K562 (cell line): ENCODE results near the gene TRUB2. TPM values are rescaled to one million over a fixed set of nuclear protein-coding genes. Genes with fewer than 3 reads are reported as not detected.

Experiments
- CHD1 ChIP-seq: fragments of 200-600 bp; sonication (generic); IDR thresholded peaks from one replicate; pipeline ENCODE4 v1.6.1; 2012; ENCODE audit warnings: mild to moderate bottlenecking, moderate library complexity, low read length, inconsistent platforms
- CHD2 ChIP-seq: IDR thresholded peaks from 2 replicates; pipeline ENCODE4 v1.6.1; 2011; ENCODE audit warnings: low read depth, low read length
- CHD4 ChIP-seq: fragments of 200-600 bp; sonication (generic); IDR thresholded peaks from 3 replicates; pipeline ENCODE4 v1.6.1; 2012; ENCODE audit warnings: low read depth, mild to moderate bottlenecking, mixed read lengths, low read length, inconsistent platforms; ENCODE audit not compliant: insufficient read depth, insufficient replicate concordance, poor library complexity, severe bottlenecking
- JUN ChIP-seq, 2 experiments: sonication (generic) in 1 of 2; formaldehyde crosslinking in 1 of 2; IDR thresholded peaks; 2 replicates each; pipeline versions ENCODE4 v1.6.1 to v1.8.0; 2012 to 2022; ENCODE audit warnings: borderline replicate concordance in 2 of 2, mild to moderate bottlenecking in 2 of 2, improper control_type of control experiment in 1 of 2, low read depth in 1 of 2, low read length in 1 of 2, missing genetic modification reagents in 1 of 2
- KLF13 ChIP-seq: fragments of 450-650 bp; IDR thresholded peaks from 2 replicates; pipeline ENCODE4 v1.6.1; 2016; ENCODE audit warnings: missing genetic modification characterization, low read depth, mild to moderate bottlenecking, missing compliant biosample characterization, moderate library complexity, borderline replicate concordance
- PRPF4 ChIP-seq: fragments of 200-400 bp; formaldehyde crosslinking; IDR thresholded peaks from one replicate; pipeline ENCODE4 v1.6.1; 2017; ENCODE audit warnings: low read length, low read depth, mild to moderate bottlenecking; ENCODE audit not compliant: insufficient read depth, poor library complexity, severe bottlenecking
- RCOR1 ChIP-seq, 2 experiments: IDR thresholded peaks; 2 replicates each; pipeline ENCODE4 v1.6.1; 2012; ENCODE audit warnings: low read depth in 2 of 2, low read length in 2 of 2, borderline replicate concordance in 1 of 2, improper control_type of control experiment in 1 of 2
- SAP30 ChIP-seq: fragments of 200-600 bp; sonication (generic); IDR thresholded peaks from 2 replicates; pipeline ENCODE4 v1.6.1; 2012; ENCODE audit warnings: borderline replicate concordance, low read depth, mild to moderate bottlenecking, moderate library complexity, low read length, control low read depth, inconsistent platforms; ENCODE audit not compliant: insufficient read depth, poor library complexity, severe bottlenecking
- SRSF7 ChIP-seq: fragments of 200-400 bp; formaldehyde crosslinking; optimal IDR thresholded peaks from 2 replicates; pipeline ENCODE3; 2017; ENCODE audit warnings: mild to moderate bottlenecking, low read depth, low read length
- U2AF2 ChIP-seq: fragments of 200-400 bp; formaldehyde crosslinking; optimal IDR thresholded peaks from 2 replicates; pipeline ENCODE3; 2017; ENCODE audit warnings: low read depth, mild to moderate bottlenecking, low read length
- ZBTB8A ChIP-seq: fragments of 450-650 bp; IDR thresholded peaks from 2 replicates; pipeline ENCODE4 v1.6.1; 2018; ENCODE audit warnings: mild to moderate bottlenecking, moderate library complexity; ENCODE audit not compliant: partially characterized antibody
- ZNF830 ChIP-seq: fragments of 250-450 bp; sonication (Bioruptor Pico); IDR thresholded peaks from 2 replicates; pipeline ENCODE4 v1.5.0; 2021; ENCODE audit warnings: mild to moderate bottlenecking
- ZSCAN32 ChIP-seq: fragments of 450-650 bp; formaldehyde crosslinking; IDR thresholded peaks from 2 replicates; pipeline ENCODE4 v1.4.0; 2020; ENCODE audit warnings: mild to moderate bottlenecking, moderate library complexity
- polyA plus RNA-seq, 8 experiments: library from polyadenylated mRNA; depleted of rRNA in 4 of 8; stranded (reverse) in 5 of 8; unstranded in 3 of 8; fragments of >200 nt; fragmentation: Nextera tagmentation in 2 of 8; fragmentation: Illumina TruSeq in 1 of 8; extraction: Ambion mirVana in 2 of 8; extraction: Trizol in 1 of 8; gene quantifications; 2 replicates each; pipeline versions ENCODE4 v1.2.1 to v1.2.3, GENCODE V29; 2011 to 2014; ENCODE audit warnings: inconsistent platforms in 1 of 8, missing spikeins in 1 of 8
- total RNA-seq, 7 experiments: library from RNA; depleted of rRNA in 6 of 7; stranded (reverse); fragments of >200 nt in 6 of 7; fragmentation: Illumina TruSeq in 2 of 7; extraction: Trizol in 2 of 7; gene quantifications; 2 replicates each; pipeline versions ENCODE4 v1.2.1 to v1.2.3, GENCODE V29; 2011 to 2021; ENCODE audit warnings: low replicate concordance in 1 of 7
- TF ChIP-seq, protein P1 (sequence below), 2 experiments: fragments of 450-650 bp; IDR thresholded peaks; 2 replicates each; pipeline ENCODE4 v1.6.1; 2016
- TF ChIP-seq, protein P2 (sequence below): fragments of 250-450 bp; sonication (Bioruptor Pico); IDR thresholded peaks from 2 replicates; pipeline ENCODE4 v1.5.0; 2021; ENCODE audit warnings: mild to moderate bottlenecking, borderline replicate concordance
- TF ChIP-seq, protein P3 (sequence below): sonication (generic); formaldehyde crosslinking; IDR thresholded peaks from 2 replicates; pipeline ENCODE4 v1.8.1; 2023; ENCODE audit warnings: missing genetic modification reagents, mild to moderate bottlenecking, borderline replicate concordance

TRUB2 gene
- total and polyA plus RNA-seq, 9 of the 15 experiments (the other 6 are each of a cell fraction or from before 2014, with no cell fraction given): 9.3 to 110 (median 63.0) TPM

- TF ChIP-seq CHD4: peak; percentile 79
- peak; percentile 7 for TF ChIP-seq PRPF4
- 0 out of 2 replicates have a peak, but pooled peaks have one; percentile 69 for TF ChIP-seq ZNF830 (CRISPR knock-in tag)
- TF ChIP-seq, protein P1, sequence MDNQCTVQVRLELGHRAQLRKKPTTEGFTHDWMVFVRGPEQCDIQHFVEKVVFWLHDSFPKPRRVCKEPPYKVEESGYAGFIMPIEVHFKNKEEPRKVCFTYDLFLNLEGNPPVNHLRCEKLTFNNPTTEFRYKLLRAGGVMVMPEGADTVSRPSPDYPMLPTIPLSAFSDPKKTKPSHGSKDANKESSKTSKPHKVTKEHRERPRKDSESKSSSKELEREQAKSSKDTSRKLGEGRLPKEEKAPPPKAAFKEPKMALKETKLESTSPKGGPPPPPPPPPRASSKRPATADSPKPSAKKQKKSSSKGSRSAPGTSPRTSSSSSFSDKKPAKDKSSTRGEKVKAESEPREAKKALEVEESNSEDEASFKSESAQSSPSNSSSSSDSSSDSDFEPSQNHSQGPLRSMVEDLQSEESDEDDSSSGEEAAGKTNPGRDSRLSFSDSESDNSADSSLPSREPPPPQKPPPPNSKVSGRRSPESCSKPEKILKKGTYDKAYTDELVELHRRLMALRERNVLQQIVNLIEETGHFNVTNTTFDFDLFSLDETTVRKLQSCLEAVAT (IDR thresholded peaks at IDR 0.05): no peak
- 0 out of 2 replicates have a peak, but pooled peaks have one; percentile 9 for TF ChIP-seq CHD2
- TF ChIP-seq KLF13 (tag): 0 out of 2 replicates have a peak, but pooled peaks have one; percentile 30
- TF ChIP-seq SRSF7: no peak
- TF ChIP-seq ZSCAN32 (CRISPR knock-in tag): no peak
- TF ChIP-seq, protein P2, sequence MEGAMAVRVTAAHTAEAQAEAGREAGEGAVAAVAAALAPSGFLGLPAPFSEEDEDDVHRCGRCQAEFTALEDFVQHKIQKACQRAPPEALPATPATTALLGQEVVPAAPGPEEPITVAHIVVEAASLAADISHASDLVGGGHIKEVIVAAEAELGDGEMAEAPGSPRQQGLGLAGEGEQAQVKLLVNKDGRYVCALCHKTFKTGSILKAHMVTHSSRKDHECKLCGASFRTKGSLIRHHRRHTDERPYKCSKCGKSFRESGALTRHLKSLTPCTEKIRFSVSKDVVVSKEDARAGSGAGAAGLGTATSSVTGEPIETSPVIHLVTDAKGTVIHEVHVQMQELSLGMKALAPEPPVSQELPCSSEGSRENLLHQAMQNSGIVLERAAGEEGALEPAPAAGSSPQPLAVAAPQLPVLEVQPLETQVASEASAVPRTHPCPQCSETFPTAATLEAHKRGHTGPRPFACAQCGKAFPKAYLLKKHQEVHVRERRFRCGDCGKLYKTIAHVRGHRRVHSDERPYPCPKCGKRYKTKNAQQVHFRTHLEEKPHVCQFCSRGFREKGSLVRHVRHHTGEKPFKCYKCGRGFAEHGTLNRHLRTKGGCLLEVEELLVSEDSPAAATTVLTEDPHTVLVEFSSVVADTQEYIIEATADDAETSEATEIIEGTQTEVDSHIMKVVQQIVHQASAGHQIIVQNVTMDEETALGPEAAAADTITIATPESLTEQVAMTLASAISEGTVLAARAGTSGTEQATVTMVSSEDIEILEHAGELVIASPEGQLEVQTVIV (CRISPR knock-in tag): no peak
- TF ChIP-seq JUN (IDR thresholded peaks at IDR 0.05; ENCODE audit: borderline replicate concordance, low read depth, low read length): no peak
- 0 out of 2 replicates have a peak, but pooled peaks have one; percentile 40 for TF ChIP-seq JUN (CRISPR knock-in tag; IDR thresholded peaks at IDR 0.05; ENCODE audit: borderline replicate concordance)
- TF ChIP-seq, protein P3, sequence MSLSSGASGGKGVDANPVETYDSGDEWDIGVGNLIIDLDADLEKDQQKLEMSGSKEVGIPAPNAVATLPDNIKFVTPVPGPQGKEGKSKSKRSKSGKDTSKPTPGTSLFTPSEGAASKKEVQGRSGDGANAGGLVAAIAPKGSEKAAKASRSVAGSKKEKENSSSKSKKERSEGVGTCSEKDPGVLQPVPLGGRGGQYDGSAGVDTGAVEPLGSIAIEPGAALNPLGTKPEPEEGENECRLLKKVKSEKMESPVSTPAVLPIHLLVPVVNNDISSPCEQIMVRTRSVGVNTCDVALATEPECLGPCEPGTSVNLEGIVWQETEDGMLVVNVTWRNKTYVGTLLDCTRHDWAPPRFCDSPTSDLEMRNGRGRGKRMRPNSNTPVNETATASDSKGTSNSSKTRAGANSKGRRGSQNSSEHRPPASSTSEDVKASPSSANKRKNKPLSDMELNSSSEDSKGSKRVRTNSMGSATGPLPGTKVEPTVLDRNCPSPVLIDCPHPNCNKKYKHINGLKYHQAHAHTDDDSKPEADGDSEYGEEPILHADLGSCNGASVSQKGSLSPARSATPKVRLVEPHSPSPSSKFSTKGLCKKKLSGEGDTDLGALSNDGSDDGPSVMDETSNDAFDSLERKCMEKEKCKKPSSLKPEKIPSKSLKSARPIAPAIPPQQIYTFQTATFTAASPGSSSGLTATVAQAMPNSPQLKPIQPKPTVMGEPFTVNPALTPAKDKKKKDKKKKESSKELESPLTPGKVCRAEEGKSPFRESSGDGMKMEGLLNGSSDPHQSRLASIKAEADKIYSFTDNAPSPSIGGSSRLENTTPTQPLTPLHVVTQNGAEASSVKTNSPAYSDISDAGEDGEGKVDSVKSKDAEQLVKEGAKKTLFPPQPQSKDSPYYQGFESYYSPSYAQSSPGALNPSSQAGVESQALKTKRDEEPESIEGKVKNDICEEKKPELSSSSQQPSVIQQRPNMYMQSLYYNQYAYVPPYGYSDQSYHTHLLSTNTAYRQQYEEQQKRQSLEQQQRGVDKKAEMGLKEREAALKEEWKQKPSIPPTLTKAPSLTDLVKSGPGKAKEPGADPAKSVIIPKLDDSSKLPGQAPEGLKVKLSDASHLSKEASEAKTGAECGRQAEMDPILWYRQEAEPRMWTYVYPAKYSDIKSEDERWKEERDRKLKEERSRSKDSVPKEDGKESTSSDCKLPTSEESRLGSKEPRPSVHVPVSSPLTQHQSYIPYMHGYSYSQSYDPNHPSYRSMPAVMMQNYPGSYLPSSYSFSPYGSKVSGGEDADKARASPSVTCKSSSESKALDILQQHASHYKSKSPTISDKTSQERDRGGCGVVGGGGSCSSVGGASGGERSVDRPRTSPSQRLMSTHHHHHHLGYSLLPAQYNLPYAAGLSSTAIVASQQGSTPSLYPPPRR (CRISPR knock-in tag): no peak
- no peak for TF ChIP-seq U2AF2
- no peak for TF ChIP-seq ZBTB8A
- 0 out of 4 replicates have a peak, but pooled peaks of 1 of the 2 experiments have one; percentile 33 for TF ChIP-seq RCOR1 (IDR thresholded peaks at IDR 0.05; ENCODE audit: borderline replicate concordance in 1 of 2, low read depth in 2 of 2, low read length in 2 of 2)
- TF ChIP-seq CHD1: peak; percentile 70
- peak; percentile 31 for TF ChIP-seq SAP30
Observed at GRCh38 chr9:128340691-128341434, 18.6 kb upstream of the TRUB2 start (continued).
